IPS-11a (cell line): ENCODE results near the gene SFSWAP.

ENCODE experiments used
- H3K4me3 ChIP-seq: one replicate; pipeline ENCODE4 v1.5.1; 2013; ENCODE audit warnings: low read depth, low read length, control low read depth

The SFSWAP gene

GRCh38 chr12:131832321-131833231 is 121.7 kb downstream of the SFSWAP start:
- no peak overlapping the region for H3K4me3 ChIP-seq

GRCh38 chr12:131833288-131833895 is 122.5 kb downstream of the SFSWAP start:
- no peak overlapping the region for H3K4me3 ChIP-seq

GRCh38 chr12:131833896-131834641 is 123.2 kb downstream of the SFSWAP start:
- H3K4me3 ChIP-seq: no peak overlapping the region

GRCh38 chr12:131834798-131835615 is 124.1 kb downstream of the SFSWAP start:
- H3K4me3 ChIP-seq: no peak overlapping the region

- H3K4me3 ChIP-seq: no peak overlapping the region
Observed at GRCh38 chr12:131835616-131836171, 124.8 kb downstream of the SFSWAP start.

- H3K4me3 ChIP-seq: no peak overlapping the region
Observed at GRCh38 chr12:131836193-131836592, 125.3 kb downstream of the SFSWAP start.

GRCh38 chr12:131836714-131837397 is 126.0 kb downstream of the SFSWAP start:
- no peak overlapping the region for H3K4me3 ChIP-seq

- no peak overlapping the region for H3K4me3 ChIP-seq
Observed at GRCh38 chr12:131840643-131841416, 129.9 kb downstream of the SFSWAP start.

- H3K4me3 ChIP-seq: no peak overlapping the region
Observed at GRCh38 chr12:131841547-131841946, 130.7 kb downstream of the SFSWAP start.

GRCh38 chr12:131842169-131842568 is 131.3 kb downstream of the SFSWAP start:
- no peak overlapping the region for H3K4me3 ChIP-seq

- no peak overlapping the region for H3K4me3 ChIP-seq
Observed at GRCh38 chr12:131843527-131843926, 132.6 kb downstream of the SFSWAP start.

- H3K4me3 ChIP-seq: no peak overlapping the region
Observed at GRCh38 chr12:131844140-131844539, 133.2 kb downstream of the SFSWAP start.

- H3K4me3 ChIP-seq: no peak overlapping the region
Observed at GRCh38 chr12:131844656-131845055, 133.8 kb downstream of the SFSWAP start.

- no peak overlapping the region for H3K4me3 ChIP-seq
Observed at GRCh38 chr12:131845121-131845520, 134.2 kb downstream of the SFSWAP start.

GRCh38 chr12:131847456-131847855 is 136.6 kb downstream of the SFSWAP start:
- no peak overlapping the region for H3K4me3 ChIP-seq

GRCh38 chr12:131848753-131849152 is 137.9 kb downstream of the SFSWAP start:
- no peak overlapping the region for H3K4me3 ChIP-seq
